Anterior cingulate cortex (tissue), 58 donors: ENCODE results near the gene JSRP1.

Source experiments
- DNase-seq, 58 donors: peaks; one replicate each; lab custom pipeline; 2025; lab: John Stamatoyannopoulos, UW

Gene JSRP1

DNA sequence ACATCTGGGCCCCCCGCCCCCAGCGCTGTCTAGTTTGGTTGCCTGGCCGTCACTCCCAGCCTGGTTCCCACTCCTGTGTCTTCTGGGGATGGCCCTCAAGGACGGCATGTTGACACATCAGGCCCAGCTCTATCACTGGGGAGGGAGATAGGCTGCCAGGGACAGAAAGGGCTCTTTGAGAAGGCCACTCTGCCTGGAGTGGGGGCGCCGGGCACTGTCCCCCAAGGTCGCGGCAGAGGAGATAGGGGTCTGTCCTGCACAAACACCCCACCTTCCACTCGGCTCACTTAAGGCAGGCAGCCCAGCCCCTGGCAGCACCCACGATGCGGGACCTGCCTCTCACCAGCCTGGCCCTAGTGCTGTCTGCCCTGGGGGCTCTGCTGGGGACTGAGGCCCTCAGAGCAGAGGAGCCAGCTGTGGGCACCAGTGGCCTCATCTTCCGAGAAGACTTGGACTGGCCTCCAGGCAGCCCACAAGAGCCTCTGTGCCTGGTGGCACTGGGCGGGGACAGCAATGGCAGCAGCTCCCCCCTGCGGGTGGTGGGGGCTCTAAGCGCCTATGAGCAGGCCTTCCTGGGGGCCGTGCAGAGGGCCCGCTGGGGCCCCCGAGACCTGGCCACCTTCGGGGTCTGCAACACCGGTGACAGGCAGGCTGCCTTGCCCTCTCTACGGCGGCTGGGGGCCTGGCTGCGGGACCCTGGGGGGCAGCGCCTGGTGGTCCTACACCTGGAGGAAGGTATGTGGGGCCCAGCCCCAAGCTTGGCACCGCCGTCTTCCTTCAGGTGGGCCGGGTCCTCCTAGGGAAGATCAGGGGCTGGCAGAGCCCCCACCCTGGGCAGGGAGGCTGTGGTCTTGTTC is 7.0 kb downstream of the JSRP1 start, which contains the start of gene AMH:
Gene AMH, plus strand, starts transcription at position 314 of the 857 bp plus-strand sequence. Its CDS starts 10 bp downstream, at position 324.
- no peak for DNase-seq

DNA sequence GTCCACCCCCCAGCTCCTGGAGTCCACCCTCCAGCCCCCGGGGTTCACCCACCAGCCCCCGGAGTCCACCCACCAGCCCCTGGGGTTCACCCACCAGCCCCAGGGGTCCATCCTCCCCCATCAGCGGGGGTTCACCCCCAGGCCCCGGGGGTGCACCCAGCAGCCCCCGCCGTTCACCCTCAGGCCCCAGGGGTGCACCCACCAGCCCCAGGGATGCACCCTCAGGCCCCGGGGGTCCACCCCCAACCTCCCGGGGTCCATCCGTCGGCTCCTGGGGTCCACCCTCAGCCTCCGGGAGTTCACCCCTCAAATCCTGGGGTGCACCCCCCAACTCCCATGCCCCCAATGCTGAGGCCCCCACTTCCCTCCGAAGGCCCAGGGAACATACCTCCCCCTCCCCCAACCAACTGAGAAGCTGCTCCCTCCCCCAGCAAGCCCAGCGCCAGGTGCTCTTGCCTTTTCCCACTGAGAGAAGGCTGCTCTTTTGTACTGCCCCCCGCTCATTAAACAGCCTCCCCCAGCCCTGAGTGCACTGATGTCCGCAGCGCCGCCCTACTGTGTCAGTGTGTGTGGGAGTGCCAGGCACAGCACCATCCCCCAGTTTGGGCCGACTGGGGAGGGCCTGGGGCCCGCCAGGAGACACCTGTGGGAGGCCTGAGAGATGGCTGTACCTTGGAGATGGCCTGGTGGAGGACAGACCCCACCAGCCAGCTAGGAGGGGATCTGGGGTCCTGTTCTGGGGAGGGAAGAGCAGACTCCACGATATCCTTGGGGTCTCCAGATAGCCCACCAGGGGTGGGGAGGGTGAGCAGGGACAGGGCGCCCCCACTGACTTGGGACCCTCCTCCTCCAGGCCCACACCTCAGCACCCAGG is 7.8 kb downstream of the JSRP1 start:
- no peak for DNase-seq

DNA sequence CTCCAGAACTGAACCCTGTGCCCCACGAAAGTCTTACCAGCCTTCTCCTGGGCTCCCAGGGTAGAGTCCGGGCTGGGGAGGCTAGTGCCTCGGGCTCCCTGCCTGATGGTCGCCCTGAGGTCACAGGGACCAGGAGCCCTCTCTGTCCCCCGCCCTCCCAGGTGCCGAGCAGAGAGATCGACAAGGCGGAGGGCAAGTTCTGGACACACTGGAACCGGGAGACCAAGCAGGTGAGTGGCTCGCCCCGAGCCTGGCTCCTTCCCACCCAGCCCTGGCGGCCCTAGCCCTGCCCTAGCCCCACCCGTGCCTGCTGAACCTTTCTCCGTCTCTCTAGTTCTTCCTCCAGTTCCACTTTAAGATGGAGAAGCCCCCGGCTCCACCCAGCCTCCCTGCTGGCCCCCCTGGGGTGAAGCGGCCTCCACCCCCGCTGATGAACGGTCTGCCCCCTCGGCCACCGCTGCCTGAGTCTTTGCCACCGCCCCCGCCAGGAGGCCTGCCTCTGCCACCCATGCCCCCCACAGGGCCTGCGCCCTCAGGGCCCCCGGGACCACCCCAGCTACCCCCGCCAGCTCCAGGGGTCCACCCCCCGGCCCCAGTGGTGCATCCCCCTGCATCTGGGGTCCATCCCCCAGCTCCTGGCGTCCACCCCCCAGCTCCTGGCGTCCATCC is 8.7 kb downstream of the JSRP1 start:
- no peak for DNase-seq

DNA sequence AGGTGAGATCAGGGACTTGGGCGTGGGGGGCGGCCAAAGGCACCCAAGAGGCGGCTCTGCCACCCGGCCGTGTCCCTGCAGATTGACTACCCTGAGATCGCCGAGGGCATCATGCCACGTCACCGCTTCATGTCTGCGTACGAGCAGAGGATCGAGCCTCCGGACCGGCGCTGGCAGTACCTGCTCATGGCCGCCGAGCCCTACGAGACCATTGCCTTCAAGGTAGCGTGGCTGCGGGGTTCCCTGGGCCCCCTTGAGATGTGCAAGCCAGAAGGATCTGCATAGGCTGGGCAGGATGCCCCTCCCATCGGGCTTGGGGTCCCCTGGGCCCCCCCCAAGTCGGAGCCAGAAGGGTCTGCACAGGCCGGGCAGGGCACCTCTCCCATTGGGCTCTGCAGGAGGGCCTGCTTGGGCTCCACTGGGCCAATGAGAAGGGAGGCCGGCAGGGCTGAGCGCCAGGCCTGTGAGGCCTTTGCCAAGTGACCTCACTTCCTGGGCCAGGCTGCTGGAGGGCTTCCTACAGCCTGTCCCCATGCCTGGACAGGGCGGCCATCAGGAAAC is 9.3 kb downstream of the JSRP1 start:
- DNase-seq = peak in 36 of 58 donors; percentile 4 to 59 (median 30)

DNA sequence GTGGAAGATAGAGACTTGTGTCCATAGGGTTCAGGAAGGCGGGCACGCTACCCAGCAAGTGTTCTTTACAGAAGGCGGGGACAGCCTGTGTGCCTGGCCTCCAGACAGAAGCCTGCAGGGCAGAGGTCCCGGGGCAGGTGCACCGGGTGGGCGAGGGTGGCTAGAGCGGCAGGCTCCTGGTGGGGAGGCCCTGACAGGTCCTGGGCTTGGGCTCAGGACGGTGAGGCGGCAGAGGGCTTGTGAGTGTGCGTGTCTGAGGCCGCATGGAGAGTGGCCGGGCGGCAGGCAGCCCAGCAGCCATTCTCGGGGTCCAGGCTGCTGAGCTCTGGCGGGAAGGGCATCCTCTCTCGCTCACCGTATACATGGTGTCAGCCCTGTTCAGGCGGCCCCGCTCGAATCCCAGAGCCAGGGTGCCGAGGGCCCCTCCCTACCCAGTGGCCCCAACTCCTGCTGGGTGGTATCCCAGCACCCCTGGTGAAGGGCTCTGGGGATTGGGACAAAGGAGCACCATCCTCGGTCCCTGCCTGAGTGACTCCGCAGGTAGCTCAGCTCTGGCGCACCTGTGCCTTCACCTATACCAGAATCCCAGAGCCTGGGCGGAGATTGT is 10.1 kb downstream of the JSRP1 start:
- DNase-seq = no peak

DNA sequence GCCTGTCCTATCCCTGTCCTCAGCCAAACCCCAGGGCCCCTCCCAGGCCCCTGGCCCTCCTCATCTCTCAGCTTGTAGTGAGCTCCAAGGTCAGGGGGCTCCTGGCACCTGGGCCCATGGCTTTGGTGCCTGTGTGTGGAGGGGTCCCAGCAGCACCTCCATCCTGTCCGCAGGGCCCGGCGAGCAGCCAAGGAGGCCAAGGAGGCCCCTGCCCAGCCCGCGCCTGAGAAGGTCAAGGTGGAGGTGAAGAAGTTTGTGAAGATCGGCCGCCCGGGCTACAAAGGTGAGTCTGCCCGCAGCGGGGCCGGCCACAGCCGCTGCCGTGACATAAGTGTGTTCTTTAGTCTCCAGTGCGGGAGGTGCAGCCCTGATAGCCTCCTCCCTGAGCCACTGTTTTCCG is 10.9 kb downstream of the JSRP1 start:
- no peak for DNase-seq

DNA sequence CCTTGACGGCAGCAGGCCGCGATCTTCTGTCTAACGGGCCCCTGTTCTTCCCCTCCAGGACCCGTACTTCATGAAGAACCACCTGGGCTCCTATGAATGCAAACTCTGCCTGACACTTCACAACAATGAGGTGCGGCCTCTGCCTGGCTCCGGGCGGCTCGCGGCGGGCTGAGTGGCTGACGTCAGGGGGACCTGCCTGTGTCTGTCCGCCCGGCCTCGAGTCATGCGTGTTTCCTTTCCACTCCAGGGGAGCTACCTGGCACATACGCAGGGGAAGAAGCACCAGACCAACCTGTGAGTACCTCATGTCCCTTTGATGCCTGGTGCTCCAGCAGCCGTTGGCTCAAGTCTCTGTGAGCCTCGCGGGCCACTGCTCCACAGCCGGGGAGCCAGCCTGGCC is 11.7 kb downstream of the JSRP1 start:
- DNase-seq = no peak

DNA sequence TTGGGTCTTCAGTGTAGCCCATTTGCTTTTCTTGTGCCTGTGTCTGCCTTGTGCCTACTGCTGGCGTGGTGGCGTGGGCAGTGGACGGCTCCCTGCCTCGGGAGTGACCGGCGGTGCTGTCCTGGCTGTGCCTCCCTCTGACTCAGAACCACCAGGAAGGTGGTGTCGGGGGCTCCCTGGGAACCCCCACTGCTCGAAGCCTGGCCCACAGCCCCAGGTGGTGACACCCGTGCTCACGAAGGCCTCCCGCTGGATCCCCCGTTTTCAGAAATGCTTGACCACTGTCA is 12.1 kb downstream of the JSRP1 start:
- no peak for DNase-seq

DNA sequence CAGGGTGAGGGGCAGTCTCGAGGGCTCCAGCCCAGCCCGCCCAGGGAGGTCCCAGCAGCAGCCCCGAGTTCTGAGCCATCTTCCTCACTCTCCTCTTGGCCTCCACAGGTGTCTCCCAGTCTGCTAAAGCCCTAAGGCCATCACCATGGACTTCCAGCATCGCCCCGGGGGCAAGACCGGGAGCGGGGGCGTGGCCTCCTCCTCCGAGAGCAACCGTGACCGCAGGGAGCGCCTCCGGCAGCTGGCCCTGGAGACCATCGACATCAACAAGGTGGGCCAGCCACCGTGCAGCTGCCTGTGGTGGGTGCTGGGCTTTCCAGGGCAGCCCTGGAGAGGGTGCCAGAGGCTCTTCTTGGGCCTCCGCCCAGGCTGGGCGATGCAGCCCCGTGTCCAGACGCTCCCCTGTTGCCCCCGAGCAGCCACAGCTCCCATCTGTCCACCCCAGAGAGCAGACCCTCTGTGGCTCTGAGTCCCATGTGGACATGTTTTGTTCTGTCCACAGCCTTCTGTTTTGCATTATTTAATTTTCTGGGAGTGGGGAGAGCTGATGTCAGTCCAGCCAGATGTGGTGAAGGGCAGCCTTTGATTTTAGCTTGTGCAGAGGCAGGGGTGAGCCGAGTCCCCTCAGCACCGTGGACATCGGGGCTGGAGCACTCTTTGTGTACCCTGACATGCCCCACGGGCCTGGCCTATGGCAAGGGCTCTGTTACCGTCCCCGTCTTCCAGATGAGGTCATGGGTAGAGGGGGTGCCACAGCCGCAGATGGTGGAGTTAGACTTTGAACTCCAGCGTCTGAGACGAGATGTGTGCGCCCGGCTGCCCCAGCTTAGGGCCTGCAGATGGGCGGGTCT is 12.7 kb downstream of the JSRP1 start:
- DNase-seq = no peak

DNA sequence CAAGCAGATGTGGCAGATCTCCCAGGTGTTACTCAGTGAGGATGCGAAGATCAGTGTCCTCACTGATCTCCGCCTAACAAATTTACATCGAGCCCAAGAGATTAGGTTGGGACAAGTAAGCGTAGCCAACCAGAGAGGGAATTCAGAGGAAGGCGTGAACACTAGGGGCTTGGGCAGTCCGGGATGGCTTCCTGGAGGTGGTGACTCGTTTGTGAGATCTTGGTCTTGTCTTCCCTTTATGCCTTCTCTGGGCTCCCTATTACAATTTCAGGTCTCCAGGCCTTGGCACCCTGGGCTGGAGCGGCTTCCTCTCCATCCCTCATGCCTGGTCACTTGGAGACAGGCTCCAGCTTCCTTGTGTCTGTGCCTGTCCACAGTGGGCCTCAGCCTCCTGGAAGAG is 13.4 kb downstream of the JSRP1 start:
- no peak for DNase-seq

DNA sequence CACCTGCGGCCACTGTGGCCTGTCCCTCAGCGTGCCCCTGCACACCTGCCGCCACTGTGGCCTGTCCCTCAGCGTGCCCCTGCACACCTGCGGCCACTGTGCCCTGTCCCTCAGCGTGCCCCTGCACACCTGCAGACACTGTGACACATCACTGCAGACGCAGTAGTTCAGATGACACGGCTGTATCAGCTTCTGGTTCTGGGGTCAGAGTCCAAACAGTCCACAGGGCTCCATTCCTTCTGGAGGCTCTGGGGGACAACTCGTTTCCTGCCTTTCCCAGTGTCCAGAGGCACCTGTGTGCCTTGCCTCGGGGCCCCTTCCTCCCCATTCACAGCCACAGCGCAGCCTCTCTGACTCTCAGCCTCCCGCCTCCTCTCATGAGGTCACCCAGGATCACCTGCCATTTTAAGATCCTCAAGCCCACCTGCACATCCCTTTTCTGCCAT is 14.1 kb downstream of the JSRP1 start:
- DNase-seq = no peak

DNA sequence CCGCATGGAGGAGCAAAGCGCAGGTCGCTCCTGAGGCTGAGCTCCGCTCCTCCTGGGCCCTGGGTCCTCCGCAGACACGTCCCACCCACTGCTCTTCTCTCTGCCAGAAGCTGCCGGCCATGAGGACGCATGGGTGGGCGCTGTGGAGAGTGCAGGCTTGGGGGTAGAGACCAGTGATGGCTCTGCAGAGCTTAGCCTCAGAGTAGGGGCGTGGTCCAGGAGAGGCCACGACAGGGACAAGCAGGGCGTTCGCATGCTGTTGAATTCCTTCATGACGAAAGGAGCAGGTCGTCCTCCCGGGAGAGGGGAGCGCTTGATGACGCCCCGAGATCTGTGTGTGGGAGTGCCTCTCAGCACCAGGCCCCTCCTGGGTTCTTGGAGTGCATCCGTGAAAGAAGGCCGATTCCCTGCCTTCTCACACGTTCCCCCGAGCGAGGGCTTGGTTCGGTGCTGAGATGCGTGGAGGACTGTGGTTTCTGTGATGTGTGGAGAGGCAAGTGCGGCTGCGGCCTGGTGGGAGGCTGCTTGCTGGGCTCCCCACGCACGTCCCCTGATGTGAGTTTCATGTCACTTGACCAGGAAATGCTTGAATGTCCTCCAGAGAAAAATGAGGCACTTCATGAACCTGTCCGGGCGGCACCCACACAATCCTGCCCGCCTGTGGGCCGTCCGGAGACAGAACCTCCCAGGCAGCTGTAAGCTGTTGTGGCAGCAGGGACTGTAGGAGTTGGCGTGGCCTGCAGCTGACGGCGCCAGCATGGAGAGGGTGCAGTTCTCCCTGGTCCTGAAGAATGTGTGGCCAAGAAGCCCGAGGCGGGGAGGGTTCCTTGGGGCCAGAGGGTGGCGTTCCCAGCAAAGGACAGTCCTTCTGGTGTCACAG is 15.1 kb downstream of the JSRP1 start:
- DNase-seq = peak in 2 of 58 donors; percentile 3 to 30

DNA sequence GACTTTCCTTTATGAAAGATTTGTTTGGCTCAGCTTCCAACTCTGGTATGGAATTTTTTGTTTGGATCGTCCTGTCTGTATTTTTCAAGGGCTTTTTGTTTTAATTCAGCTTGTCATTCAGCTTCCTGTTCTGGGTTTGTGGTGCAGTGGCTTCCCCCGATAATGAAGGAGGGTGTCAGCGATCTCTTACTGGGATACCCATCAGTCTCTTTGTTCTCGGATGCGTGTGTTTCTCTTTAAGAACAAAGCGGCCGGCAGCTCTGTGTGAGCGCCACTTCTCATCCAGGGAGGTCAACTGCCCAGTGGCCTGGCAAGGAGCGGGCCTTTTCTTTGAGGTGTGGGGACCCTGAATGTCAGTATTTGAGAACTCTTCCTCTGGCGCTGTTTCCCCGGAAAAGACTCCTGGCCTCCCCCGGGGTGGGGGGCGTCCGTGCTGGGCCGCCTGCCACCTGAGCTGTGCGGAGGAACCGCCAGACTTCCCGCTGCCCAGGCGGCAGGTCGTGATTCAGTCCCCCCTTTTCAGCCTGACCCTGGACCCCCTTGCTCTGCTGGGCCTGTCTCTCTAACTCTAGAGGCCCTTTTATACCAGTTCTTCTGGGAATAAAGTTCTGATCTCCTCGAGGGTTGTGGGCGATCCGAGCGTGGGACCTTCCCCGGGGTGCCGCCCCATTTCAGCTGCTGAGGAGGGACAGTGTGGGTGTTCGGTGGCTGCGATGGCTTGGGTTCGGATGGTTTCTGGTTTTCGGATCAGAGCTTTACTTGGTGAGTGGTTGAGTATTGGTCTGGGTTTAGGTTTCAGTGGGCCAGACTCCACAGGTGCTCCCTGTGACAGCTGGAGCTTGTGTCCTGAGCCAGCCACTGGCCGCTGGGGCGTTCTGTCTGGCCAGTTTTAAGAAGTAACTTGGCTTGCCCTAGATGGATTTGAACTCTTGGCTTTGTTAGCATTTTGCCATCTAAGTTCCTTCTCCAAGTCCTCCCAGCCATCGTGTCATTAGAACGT is 16.1 kb downstream of the JSRP1 start:
- DNase-seq = peak in 1 of 58 donors; percentile 5

DNA sequence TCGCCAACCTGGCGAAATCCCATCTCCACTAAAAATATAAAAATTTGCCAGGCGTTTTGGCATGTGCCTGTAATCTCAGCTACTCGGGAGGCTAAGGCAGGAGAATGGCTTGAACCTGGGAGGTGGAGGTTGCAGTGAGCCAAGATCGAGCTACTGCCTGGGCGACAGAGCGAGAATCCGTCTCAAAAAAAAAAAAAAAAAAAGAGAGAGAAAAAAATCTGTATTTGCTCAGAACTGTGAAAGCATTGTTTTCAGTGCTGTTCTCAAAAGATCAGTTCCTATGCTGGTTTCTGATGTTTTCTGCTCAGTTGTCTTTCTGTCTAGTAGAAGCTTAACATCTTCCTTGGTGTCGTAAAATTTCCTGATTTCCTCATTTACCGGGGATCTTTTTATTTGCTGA is 17.0 kb downstream of the JSRP1 start:
- DNase-seq = no peak

DNA sequence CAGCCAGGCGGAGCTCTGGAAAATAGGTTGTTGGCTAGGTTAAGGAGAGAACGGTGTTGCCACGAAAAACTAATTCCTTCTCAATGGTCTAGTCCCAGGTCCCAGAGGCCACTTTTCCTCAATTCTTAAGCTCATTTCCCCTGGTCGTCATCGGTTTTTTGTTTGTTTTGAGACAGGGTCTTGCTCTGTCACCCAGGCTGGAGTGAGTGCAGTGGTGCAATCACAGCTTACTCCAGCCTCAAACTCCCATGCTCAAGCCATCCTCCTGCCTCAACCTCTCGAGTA is 18.4 kb downstream of the JSRP1 start:
- no peak for DNase-seq

DNA sequence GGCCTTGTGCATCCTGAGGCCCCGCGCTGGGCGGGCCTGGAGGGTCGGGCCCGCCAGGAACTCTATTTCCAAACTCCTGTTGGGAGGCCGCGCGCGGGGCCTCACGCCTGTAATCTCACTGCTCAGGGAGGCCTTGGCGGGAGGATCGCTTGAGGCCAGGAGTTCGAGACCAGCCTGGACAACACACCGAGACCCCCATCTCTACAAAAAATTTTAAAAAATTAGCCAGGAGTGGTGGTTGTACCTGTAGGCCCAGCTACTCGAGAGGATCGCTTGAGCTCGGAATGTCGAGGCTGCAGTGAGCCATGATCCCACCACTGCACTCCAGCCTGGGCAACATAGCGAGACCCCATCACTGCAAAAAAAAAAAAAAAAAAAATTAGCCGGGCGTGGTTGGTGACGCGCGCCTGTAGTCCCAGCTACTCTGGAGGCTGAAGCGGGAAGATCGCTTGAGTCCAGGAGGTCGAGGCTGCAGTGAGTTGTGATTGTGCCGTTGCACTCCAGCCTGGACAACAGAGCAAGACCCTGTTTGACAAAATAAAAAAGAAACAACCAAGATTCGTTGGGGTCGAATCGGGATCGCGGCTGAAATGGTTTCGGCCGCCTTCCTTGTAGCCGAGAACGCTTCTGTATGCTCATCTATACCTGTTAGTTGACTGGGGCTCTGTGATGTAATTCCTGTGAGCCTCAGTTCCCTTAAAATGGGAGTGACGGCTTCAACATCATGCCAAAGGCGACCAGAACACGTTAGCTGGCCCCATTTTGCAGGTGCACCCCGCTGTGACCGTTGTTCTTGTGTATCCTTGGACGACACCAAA is 19.0 kb downstream of the JSRP1 start:
- no peak for DNase-seq
